ENCODE results near the gene ZNF446. TPM values are rescaled to one million over a fixed set of nuclear protein-coding genes. Genes with fewer than 3 reads are reported as not detected.

ZNF446 gene
- total and polyA plus RNA-seq, 9 of the 15 experiments (the other 6 are each of a cell fraction or from before 2014, with no cell fraction given), result 0.07 to 4.8 (median 1.2) TPM

- TF ChIP-seq ZNF318 (IDR thresholded peaks at IDR 0.05; ENCODE audit: borderline replicate concordance in 1 of 2, low read depth in 1 of 2), result no peak
Observed at GRCh38 chr19:58477130-58477529, 978 bp downstream of the ZNF446 start (continued).

GRCh38 chr19:58477871-58478270 lies 1.7 kb downstream of the ZNF446 start:
- FAIRE-seq, result no peak
- WGBS (ENCODE audit: insufficient coverage, low coverage, missing lambda C conversion rate), result 91% methylated on average over 1 of the region's 1 CpG
- TF ChIP-seq TRIM28 (IDR thresholded peaks at IDR 0.05) (no peak), POLR2AphosphoS5 (IDR thresholded peaks at IDR 0.05; ENCODE audit: control insufficient read depth, insufficient read depth, low read depth, low read length) (no peak), KLF10 (CRISPR knock-in tag; IDR thresholded peaks at IDR 0.05) (no peak), CTCFL (IDR thresholded peaks at IDR 0.05; ENCODE audit: borderline replicate concordance, insufficient read depth, low read depth, low read length, poor library complexity, severe bottlenecking) (no peak), FOXA3 (CRISPR knock-in tag; conservative IDR thresholded peaks at IDR 0.05 in 1 of 2, IDR thresholded peaks at IDR 0.05 in 1 of 2) (no peak), ETS1 (conservative IDR thresholded peaks at IDR 0.05; ENCODE audit: control insufficient read depth, low read depth, low read length) (no peak), TEAD1 (CRISPR knock-in tag; IDR thresholded peaks at IDR 0.05) (no peak)

More at GRCh38 chr19:58477871-58478270, 1.7 kb downstream of the ZNF446 start:
- Histone ChIP-seq H3K36me3 (ENCODE audit: control insufficient read depth, insufficient read depth, low read length) (peaks cover 40% of the 10 kb centered on the region; the same call in 2 of the 3 replicates), H4K20me1 (replicated peaks; ENCODE audit: control insufficient read depth, insufficient read depth, low read length) (0 out of 2 replicates have a peak, but pooled peaks cover 8% of the 10 kb centered on the region), H3K9ac (ENCODE audit: insufficient read depth in 1 of 2, low read depth in 2 of 2, low read length in 2 of 2) (peak overlapping the region in 1 of 2 experiments; percentile 65; a peak in 1 of 4 replicates), H3K27ac (ENCODE audit: extremely low read depth, low read depth, low read length) (no peak overlapping the region), H2AFZ (ENCODE audit: low read depth, low read length) (no peak overlapping the region), H3K4me2 (ENCODE audit: insufficient read depth, low read length) (no peak overlapping the region), H3K27me3 (ENCODE audit: control insufficient read depth in 2 of 2, insufficient read depth in 2 of 2, low read length in 2 of 2) (no peaks in the 10 kb centered on the region), H3K9me3 (replicated peaks; ENCODE audit: control insufficient read depth, insufficient read depth, low read depth, low read length) (no peaks in the 10 kb centered on the region), H3K4me3 (no peak overlapping the region), H3K79me2 (ENCODE audit: control insufficient read depth, insufficient read depth, low read length) (no peaks in the 10 kb centered on the region), H3K9me1 (ENCODE audit: control insufficient read depth, insufficient read depth, low read length) (no peaks in the 10 kb centered on the region), H3K4me1 (replicated peaks in 1 of 2; ENCODE audit: control insufficient read depth in 2 of 2, insufficient read depth in 2 of 2, low read length in 2 of 2) (peaks cover 26 to 52% of the 10 kb centered on the region in 2 experiments)
- in situ Hi-C loops (cut with MboI) (no loop called here), intact Hi-C loops (cut with micrococcal nuclease) (loop anchor here (5.0 kb wide), 2 partner anchors 151 to 296 kb away; partner anchors contain the start of genes ZNF274 and ZSCAN22)
- BruUV-seq (replicated peaks), result no TSS peak
- DNase-seq (ENCODE audit: extremely low read depth in 1 of 4, low spot score in 3 of 4), result no peak
- no peak for ATAC-seq
- POLR2A ChIA-PET, result interaction anchor here (2.1 kb wide), 1 partner anchor 12 kb away, joined by 7 read pairs; no protein-coding TSS in a partner anchor
- CTCF ChIA-PET (ENCODE audit: low intra/inter-chr PET ratio), result no interaction called here
